ENCODE data around the gene YLPM1.

Gene YLPM1

DNA sequence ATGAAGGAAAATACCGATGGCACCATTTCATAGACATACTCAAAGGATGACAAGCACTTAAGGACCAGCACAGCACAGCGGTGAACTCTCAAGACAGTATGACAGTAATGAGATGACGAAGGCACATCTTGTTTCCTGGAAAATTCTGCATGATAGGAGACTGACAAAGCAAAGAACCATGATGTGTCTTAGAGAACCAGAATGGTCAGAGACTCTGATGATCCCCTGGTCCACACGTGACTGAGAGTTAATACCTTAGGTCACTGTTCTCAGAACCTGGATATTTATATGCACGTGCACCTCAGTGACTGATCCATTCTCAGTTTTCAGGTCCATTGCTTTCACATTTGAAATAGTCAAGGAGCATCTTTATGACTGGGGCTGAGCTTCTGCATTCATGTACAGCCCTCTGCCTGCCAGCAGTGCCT is 77.5 kb downstream of the YLPM1 start:
- in situ Hi-C loops (cut with MboI; ENCODE audit: low sequenced_read_pairs) = no loop called here

GRCh38 chr14:74841230-74842207 is 78.4 kb downstream of the YLPM1 start:
- in situ Hi-C loops (cut with MboI; ENCODE audit: low sequenced_read_pairs) = no loop called here

GRCh38 chr14:74843653-74844052 is 80.5 kb downstream of the YLPM1 start:
- in situ Hi-C loops (cut with MboI; ENCODE audit: low sequenced_read_pairs) = no loop called here

GRCh38 chr14:74846168-74846567 is 83.1 kb downstream of the YLPM1 start:
- in situ Hi-C loops (cut with MboI; ENCODE audit: low sequenced_read_pairs) = no loop called here

DNA sequence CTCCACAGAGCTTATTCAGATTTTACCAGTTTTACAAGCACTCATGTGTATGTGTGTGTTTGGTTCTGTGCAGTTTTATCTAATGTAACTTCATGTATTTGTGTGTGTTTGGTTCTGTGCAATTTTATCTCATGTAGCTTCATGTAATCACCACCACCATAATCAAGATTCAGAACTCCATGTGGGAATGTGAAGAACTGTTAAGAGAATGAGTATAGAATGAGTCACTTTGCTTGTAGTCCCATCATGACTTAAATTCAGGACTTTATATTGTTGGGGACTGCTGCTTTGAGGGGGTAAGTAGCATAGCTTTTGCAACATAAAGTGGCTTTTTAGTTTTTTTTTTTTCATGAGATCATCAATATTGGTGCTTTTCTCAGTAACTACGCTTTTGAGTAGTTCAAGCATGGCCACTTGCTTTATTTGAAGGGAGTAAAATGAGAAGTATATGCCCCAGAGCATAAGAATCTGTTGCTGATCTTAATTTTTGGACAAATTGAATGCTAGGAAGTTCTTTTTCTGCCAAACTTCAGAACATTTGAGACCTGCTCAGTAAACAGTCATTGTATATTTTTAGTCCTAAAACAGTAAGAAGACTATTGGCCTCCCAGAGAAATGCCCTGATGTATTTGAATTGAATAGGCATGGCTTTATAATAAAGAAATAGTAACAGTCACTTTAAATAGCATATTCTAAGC is 84.0 kb downstream of the YLPM1 start:
- in situ Hi-C loops (cut with MboI; ENCODE audit: low sequenced_read_pairs) = no loop called here

GRCh38 chr14:74848768-74849167 is 85.7 kb downstream of the YLPM1 start:
- in situ Hi-C loops (cut with MboI; ENCODE audit: low sequenced_read_pairs) = no loop called here

DNA sequence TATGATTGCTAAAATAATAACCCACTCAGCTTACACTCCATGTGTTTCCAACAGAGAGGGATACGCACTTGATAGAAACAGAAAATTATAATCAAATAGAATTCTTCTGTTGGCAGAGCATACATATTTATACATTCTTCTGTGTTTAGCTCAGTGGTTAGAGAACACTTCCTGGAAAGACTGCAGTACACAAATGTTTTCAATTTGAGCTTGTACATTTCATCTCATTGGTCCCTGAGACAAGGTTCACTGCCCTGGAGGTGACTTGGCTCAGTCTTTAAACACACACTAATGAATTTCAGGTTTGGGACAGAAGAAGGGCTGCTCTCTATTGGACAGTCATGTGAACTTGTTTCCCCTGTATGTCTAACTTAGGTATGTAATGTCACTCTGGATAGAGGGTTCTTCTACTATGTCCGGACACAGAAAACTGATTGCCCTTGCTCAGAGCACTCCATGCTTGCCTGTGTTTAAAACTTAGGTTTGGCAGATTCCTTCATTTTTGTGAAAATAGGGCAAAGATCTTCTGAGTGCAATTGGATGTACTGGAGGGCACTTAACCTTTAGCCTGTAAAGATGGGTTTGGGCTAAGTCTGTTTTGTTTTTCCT is 89.9 kb downstream of the YLPM1 start:
- in situ Hi-C loops (cut with MboI; ENCODE audit: low sequenced_read_pairs) = no loop called here

GRCh38 chr14:74853581-74853980 is 90.5 kb downstream of the YLPM1 start:
- in situ Hi-C loops (cut with MboI; ENCODE audit: low sequenced_read_pairs) = no loop called here

GRCh38 chr14:74855021-74855420 is 91.9 kb downstream of the YLPM1 start:
- in situ Hi-C loops (cut with MboI; ENCODE audit: low sequenced_read_pairs) = no loop called here

DNA sequence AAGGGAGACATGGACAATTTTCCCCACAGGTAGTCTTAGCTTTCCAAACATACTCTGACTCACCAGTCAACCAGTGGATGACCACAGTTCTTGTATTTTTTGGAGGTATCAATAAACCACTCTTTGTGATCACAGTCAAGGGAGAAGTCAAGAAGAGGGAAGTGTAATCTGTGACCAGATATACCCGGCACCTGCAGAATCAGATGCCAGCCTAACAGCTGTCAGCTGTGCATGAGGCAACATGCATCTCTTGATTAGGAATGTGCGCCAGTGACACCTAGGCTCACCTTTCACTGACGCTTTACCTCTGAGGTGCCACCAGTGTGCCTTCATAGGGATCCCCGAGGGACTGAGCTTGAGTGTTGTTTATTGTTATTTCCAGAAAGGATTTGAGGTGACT is 92.8 kb downstream of the YLPM1 start:
- in situ Hi-C loops (cut with MboI; ENCODE audit: low sequenced_read_pairs) = no loop called here

GRCh38 chr14:74856366-74856765 is 93.2 kb downstream of the YLPM1 start:
- in situ Hi-C loops (cut with MboI; ENCODE audit: low sequenced_read_pairs) = no loop called here

DNA sequence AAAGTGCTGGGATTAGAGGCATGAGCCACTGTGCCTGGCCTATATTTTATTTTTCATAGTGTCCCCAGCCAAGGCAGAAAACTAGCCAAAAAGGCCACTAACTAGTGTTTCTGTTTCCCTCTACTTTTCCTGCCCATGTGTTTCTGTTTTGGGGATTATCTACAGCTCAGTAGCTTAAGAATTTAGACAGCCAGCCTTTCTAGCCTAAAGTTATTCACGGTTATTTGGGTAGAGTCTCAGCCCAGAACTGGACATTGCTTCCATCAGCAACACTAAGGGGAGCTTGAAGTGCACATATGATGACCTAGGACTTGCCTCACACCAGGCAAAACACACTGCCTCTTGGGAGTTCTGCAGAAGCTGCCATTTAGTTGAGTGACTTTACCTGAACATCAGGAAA is 94.9 kb downstream of the YLPM1 start:
- in situ Hi-C loops (cut with MboI; ENCODE audit: low sequenced_read_pairs) = no loop called here

GRCh38 chr14:74859757-74860552 is 96.8 kb downstream of the YLPM1 start:
- in situ Hi-C loops (cut with MboI; ENCODE audit: low sequenced_read_pairs) = no loop called here

DNA sequence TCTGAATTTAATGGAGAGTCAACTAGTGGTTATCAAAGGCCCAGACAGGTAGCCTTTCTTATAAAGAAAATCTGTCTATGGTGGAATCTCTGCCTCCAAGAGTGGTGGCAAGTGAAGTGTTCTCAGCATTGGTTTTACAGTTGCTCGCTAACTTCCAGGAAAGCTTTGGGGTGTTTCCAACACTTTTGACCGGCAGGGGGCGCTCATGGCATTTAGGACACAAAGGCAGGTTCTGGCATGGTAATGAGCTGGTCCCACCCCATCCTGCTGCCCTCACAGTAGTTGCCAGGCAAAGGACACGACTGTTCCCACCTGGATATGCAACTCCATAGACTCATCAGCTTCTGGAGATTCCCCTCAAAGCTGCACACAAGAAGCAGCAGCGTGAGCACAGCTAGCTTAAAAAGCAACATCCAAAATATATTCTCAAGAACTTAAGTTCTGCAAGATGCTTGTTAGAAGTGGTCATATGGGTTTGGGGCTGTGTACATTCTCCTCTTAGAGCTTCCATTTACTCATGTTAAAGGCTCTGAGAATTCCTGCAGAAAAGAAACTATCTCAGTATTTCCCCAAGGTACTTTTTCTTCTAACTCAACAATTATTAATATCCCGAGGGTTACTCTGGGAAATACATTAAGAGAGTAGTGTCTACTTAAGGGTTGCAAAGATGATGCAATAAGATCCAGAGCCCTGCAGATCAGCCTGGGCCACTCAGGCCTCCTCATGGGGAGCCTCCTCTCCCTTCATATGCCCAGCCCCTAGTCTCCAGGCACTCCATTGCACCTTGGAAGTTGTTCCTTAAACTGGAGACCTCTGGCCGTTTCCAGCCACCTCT is 98.0 kb downstream of the YLPM1 start:
- in situ Hi-C loops (cut with MboI; ENCODE audit: low sequenced_read_pairs) = no loop called here

GRCh38 chr14:74861734-74862090 is 98.6 kb downstream of the YLPM1 start:
- in situ Hi-C loops (cut with MboI; ENCODE audit: low sequenced_read_pairs) = no loop called here

GRCh38 chr14:74863274-74863673 is 100.2 kb downstream of the YLPM1 start:
- in situ Hi-C loops (cut with MboI; ENCODE audit: low sequenced_read_pairs) = no loop called here

GRCh38 chr14:74864198-74864597 is 101.1 kb downstream of the YLPM1 start:
- in situ Hi-C loops (cut with MboI; ENCODE audit: low sequenced_read_pairs) = no loop called here

DNA sequence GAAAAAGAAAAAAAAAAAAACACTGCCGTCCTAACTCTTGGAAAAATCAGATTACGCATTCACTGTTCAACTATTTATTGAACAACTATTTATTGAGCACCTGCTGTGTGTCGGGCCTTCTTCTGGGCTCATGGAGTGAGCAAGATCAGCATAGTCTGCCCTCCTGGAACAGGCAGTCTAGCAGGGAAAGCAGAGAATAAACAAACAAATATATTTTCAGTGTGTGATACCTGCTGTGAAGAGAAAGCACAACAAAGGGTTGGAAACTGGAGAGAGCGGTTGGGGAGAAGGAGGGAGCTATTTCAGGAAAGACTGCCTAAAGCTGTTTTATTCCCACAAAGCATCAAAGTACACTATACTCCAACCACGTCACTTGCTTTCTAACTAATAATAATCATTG is 102.0 kb downstream of the YLPM1 start:
- in situ Hi-C loops (cut with MboI; ENCODE audit: low sequenced_read_pairs) = no loop called here

DNA sequence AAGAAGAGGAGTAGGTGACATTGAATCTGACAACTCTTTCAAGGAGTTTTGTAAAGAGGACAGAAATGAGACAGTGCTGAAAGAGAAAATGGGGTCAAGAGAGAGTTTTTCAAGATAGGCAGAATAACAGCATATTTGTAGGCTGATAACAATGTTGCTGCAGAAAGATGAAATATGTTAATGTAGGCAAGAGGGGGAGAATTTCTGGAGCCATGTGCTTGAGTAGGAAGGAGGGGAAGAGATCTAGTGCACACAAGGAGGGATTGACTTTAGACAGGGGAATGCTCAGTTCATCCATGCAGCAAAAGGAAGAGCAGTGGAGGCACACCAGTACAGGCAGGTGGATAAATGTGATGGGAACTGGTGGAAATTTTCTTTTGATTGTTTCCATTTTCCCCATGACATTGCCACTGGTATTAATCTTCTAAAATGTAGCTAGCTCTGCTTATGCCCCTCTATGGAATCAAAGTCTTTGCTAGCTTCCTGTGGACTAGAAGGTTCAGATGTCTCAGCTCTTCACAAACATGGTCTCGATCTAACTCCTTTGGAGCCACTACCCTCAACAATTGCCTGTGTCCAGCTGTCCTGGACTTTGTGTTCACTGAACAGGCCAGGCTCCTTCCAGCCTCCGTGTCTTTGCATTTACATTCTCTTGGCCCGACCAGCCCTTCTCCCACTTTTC is 103.7 kb downstream of the YLPM1 start:
- in situ Hi-C loops (cut with MboI; ENCODE audit: low sequenced_read_pairs) = no loop called here
